HEK293 (cell line): ENCODE measurements around the gene PPIP5K2.

Source experiments
- CTCF ChIA-PET: fragments of 350-600 bp; formaldehyde crosslinking; extraction: SDS; loops from one replicate; lab custom pipeline; 2021; ENCODE audit warnings: antibody characterized with exemption; lab: Yijun Ruan, JAX
- POLR2A ChIA-PET: fragments of 300-600 bp; formaldehyde crosslinking; extraction: SDS; loops from one replicate; lab custom pipeline; 2020; ENCODE audit warnings: antibody characterized with exemption, inconsistent platforms; lab: Yijun Ruan, JAX
- H3K27ac ChIP-seq: fragments of 200-500 bp; sonication (Bioruptor generic); 2 replicates; pipeline ENCODE4 v1.5.1; 2014; ENCODE audit warnings: low read depth, low read length, control low read depth, inconsistent platforms; ENCODE audit errors: extremely low read depth
- H3K36me3 ChIP-seq, 2 experiments: fragments of 200-500 bp in 1 of 2; sonication (Bioruptor generic) in 1 of 2; 1 replicate in 1 of 2; 2 replicates in 1 of 2; pipeline ENCODE4 v1.5.1; 2014 to 2017; ENCODE audit warnings: inconsistent platforms in 2 of 2, low read length in 2 of 2; ENCODE audit not compliant: control insufficient read depth in 2 of 2, insufficient read depth in 1 of 2
- H3K4me1 ChIP-seq: fragments of 200-500 bp; sonication (Bioruptor generic); 2 replicates; pipeline ENCODE4 v1.5.1; 2014; ENCODE audit warnings: mild to moderate bottlenecking, low read length, inconsistent platforms; ENCODE audit not compliant: control insufficient read depth, insufficient read depth
- H3K4me3 ChIP-seq: 2 replicates; pipeline ENCODE4 v1.5.1; 2011; ENCODE audit warnings: low read depth, mild to moderate bottlenecking, control low read depth, low read length, moderate library complexity
- H3K9me3 ChIP-seq: fragments of 200-500 bp; sonication (Bioruptor generic); 2 replicates; pipeline ENCODE4 v1.5.1; 2014; ENCODE audit warnings: low read depth, low read length, inconsistent platforms; ENCODE audit not compliant: control insufficient read depth, insufficient read depth
- KLF9 ChIP-seq: fragments of 450-650 bp; formaldehyde crosslinking; IDR thresholded peaks from 2 replicates; pipeline ENCODE4 v1.5.1; 2016; ENCODE audit warnings: missing biosample characterization, missing genetic modification characterization, low read depth
- MYNN ChIP-seq: fragments of 450-650 bp; formaldehyde crosslinking; IDR thresholded peaks from 2 replicates; pipeline ENCODE4 v1.5.1; 2016; ENCODE audit warnings: missing biosample characterization, missing genetic modification characterization, borderline replicate concordance
- SP7 ChIP-seq: fragments of 450-650 bp; formaldehyde crosslinking; IDR thresholded peaks from 2 replicates; pipeline ENCODE4 v1.5.1; 2016; ENCODE audit warnings: missing biosample characterization, missing genetic modification characterization
- ZBTB21 ChIP-seq: fragments of 450-650 bp; formaldehyde crosslinking; IDR thresholded peaks from 2 replicates; pipeline ENCODE4 v1.5.1; 2017; ENCODE audit warnings: missing biosample characterization, missing genetic modification characterization
- ZFP41 ChIP-seq: fragments of 450-650 bp; formaldehyde crosslinking; IDR thresholded peaks from 2 replicates; pipeline ENCODE4 v1.5.1; 2016; ENCODE audit warnings: missing biosample characterization, missing genetic modification characterization, borderline replicate concordance
- ZIC2 ChIP-seq: fragments of 450-650 bp; formaldehyde crosslinking; IDR thresholded peaks from 2 replicates; pipeline ENCODE4 v1.5.1; 2016; ENCODE audit warnings: missing biosample characterization, missing genetic modification characterization
- ZNF121 ChIP-seq: fragments of 450-650 bp; formaldehyde crosslinking; IDR thresholded peaks from 2 replicates; pipeline ENCODE4 v1.5.1; 2016; ENCODE audit warnings: missing biosample characterization, missing genetic modification characterization
- ZNF16 ChIP-seq: fragments of 450-650 bp; formaldehyde crosslinking; IDR thresholded peaks from 2 replicates; pipeline ENCODE4 v1.5.1; 2016; ENCODE audit warnings: low read depth, missing biosample characterization, missing genetic modification characterization
- ZNF175 ChIP-seq: fragments of 450-650 bp; formaldehyde crosslinking; IDR thresholded peaks from 2 replicates; pipeline ENCODE4 v1.5.1; 2016; ENCODE audit warnings: missing biosample characterization, missing genetic modification characterization
- ZNF214 ChIP-seq: fragments of 450-650 bp; formaldehyde crosslinking; IDR thresholded peaks from 2 replicates; pipeline ENCODE4 v1.5.1; 2017; ENCODE audit warnings: missing biosample characterization, mild to moderate bottlenecking, missing genetic modification characterization, borderline replicate concordance
- ZNF292 ChIP-seq: fragments of 450-650 bp; formaldehyde crosslinking; IDR thresholded peaks from 2 replicates; pipeline ENCODE4 v1.5.1; 2016; ENCODE audit warnings: low read depth, missing biosample characterization, missing genetic modification characterization, borderline replicate concordance
- ZNF311 ChIP-seq: fragments of 450-650 bp; formaldehyde crosslinking; IDR thresholded peaks from 2 replicates; pipeline ENCODE4 v1.5.1; 2017; ENCODE audit warnings: missing biosample characterization, missing genetic modification characterization, borderline replicate concordance
- ZNF341 ChIP-seq: fragments of 450-650 bp; formaldehyde crosslinking; IDR thresholded peaks from 2 replicates; pipeline ENCODE4; 2016; ENCODE audit warnings: low read depth, missing biosample characterization, missing genetic modification characterization
- ZNF394 ChIP-seq: fragments of 450-650 bp; formaldehyde crosslinking; IDR thresholded peaks from 2 replicates; pipeline ENCODE4 v1.5.1; 2016; ENCODE audit warnings: missing biosample characterization, missing genetic modification characterization, mild to moderate bottlenecking, moderate library complexity, borderline replicate concordance
- ZNF558 ChIP-seq: fragments of 450-650 bp; formaldehyde crosslinking; IDR thresholded peaks from 2 replicates; pipeline ENCODE4 v1.5.1; 2016; ENCODE audit warnings: missing biosample characterization, missing genetic modification characterization
- ZNF600 ChIP-seq: fragments of 450-650 bp; formaldehyde crosslinking; IDR thresholded peaks from 2 replicates; pipeline ENCODE4 v1.5.1; 2016; ENCODE audit warnings: missing biosample characterization, missing genetic modification characterization
- ZNF610 ChIP-seq: fragments of 450-650 bp; formaldehyde crosslinking; IDR thresholded peaks from 2 replicates; pipeline ENCODE4 v1.5.1; 2016; ENCODE audit warnings: missing biosample characterization, missing genetic modification characterization, borderline replicate concordance
- ZNF623 ChIP-seq: fragments of 450-650 bp; formaldehyde crosslinking; IDR thresholded peaks from 2 replicates; pipeline ENCODE4 v1.5.1; 2016; ENCODE audit warnings: missing biosample characterization, missing genetic modification characterization
- ZNF660 ChIP-seq: fragments of 450-650 bp; IDR thresholded peaks from 2 replicates; pipeline ENCODE4 v1.5.1; 2018; ENCODE audit warnings: missing biosample characterization, mild to moderate bottlenecking, missing genetic modification characterization
- ZNF677 ChIP-seq: fragments of 450-650 bp; IDR thresholded peaks from 2 replicates; pipeline ENCODE4 v1.5.0; 2018; ENCODE audit warnings: missing biosample characterization, mild to moderate bottlenecking, missing genetic modification characterization, moderate library complexity
- ZNF776 ChIP-seq: fragments of 450-650 bp; formaldehyde crosslinking; IDR thresholded peaks from 2 replicates; pipeline ENCODE4 v1.5.0; 2017; ENCODE audit warnings: missing biosample characterization, missing genetic modification characterization, borderline replicate concordance
- ZNF791 ChIP-seq: fragments of 450-650 bp; formaldehyde crosslinking; IDR thresholded peaks from 2 replicates; pipeline ENCODE4 v1.5.1; 2016; ENCODE audit warnings: missing biosample characterization, missing genetic modification characterization
- TF ChIP-seq, protein P1 (sequence below): fragments of 450-650 bp; formaldehyde crosslinking; IDR thresholded peaks from 2 replicates; pipeline ENCODE4 v1.5.1; 2016; ENCODE audit warnings: missing biosample characterization, missing genetic modification characterization

PPIP5K2 gene

GRCh38 chr5:103178167-103178566 is 58.1 kb downstream of the PPIP5K2 start:
- no peak overlapping the region for H3K27ac ChIP-seq
- no peaks in the 10 kb centered on the region for H3K4me1 ChIP-seq
- ChIA-PET POLR2A (no interaction called here), CTCF (interaction anchor here (1.1 kb wide), 1 partner anchor 13 kb away, joined by 3 read pairs; no protein-coding TSS in a partner anchor)
- no peaks in the 10 kb centered on the region for H3K9me3 ChIP-seq
- H3K36me3 ChIP-seq = peaks cover 5 to 9% of the 10 kb centered on the region in 2 experiments
- no peak overlapping the region for H3K4me3 ChIP-seq
- no peak for TF ChIP-seq ZFP41 (tag by site-specific recombination)
- TF ChIP-seq ZNF292 (tag by site-specific recombination) = no peak
- no peak for TF ChIP-seq SP7 (tag by site-specific recombination)
- no peak for TF ChIP-seq ZNF776 (tag by site-specific recombination)
- no peak for TF ChIP-seq KLF9 (tag by site-specific recombination)

DNA sequence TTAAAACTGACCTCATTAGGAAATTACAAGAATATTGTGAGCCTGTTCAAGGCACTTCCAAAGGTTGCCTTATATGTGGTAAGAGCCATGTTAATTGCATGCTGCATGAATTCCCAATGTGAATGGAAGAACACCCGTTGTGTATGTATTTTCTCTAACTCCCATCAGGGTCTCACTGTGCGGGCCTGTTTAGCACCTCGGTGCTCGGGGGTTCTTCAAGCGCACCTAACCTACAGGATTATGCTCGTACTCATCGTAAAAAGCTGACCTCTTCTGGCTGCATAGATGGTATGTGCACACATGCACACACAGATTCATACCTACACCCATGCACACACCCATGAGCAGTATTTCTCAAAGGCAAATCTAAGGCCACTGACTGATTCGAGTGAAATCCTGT is 66.1 kb downstream of the PPIP5K2 start:
- Histone ChIP-seq H3K4me1 (no peaks in the 10 kb centered on the region), H3K4me3 (no peak overlapping the region), H3K27ac (no peak overlapping the region), H3K9me3 (no peaks in the 10 kb centered on the region), H3K36me3 (peaks cover 8 to 16% of the 10 kb centered on the region in 2 experiments)
- CTCF ChIA-PET = no interaction called here
- TF ChIP-seq ZNF121 (tag by site-specific recombination) = peak; percentile 73
- no peak for TF ChIP-seq ZBTB21 (tag by site-specific recombination)
- POLR2A ChIA-PET = no interaction called here

DNA sequence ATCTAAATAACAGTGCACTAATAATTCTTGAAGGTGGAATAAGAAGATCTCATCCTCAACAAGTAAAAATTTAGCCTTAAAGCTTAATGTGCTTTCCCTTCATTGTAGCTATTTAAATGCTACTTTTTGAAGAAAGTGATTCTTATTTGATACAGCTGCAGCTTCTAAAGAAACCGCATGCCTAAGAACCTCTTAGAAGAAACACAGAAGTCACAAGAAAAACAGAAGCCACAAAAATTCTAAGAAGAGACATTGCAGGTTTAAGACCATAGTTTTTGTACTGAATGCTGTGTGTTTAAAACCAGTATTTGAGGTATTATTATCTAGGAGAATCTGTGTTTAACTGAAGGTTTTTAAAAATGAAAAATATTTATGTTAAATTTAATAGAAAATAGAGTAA is 68.3 kb downstream of the PPIP5K2 start:
- CTCF ChIA-PET = no interaction called here
- Histone ChIP-seq H3K4me1 (no peaks in the 10 kb centered on the region), H3K27ac (no peak overlapping the region), H3K9me3 (no peaks in the 10 kb centered on the region), H3K4me3 (no peak overlapping the region), H3K36me3 (peaks cover 5 to 10% of the 10 kb centered on the region in 2 experiments; a peak in 2 of 3 replicates)
- no peak for TF ChIP-seq ZNF175 (tag by site-specific recombination)
- no peak for TF ChIP-seq MYNN (tag by site-specific recombination)
- TF ChIP-seq ZNF677 (tag by site-specific recombination) = no peak
- no peak for TF ChIP-seq ZNF311 (tag by site-specific recombination)
- TF ChIP-seq ZNF341 (tag by site-specific recombination) = no peak
- no peak for TF ChIP-seq ZNF600 (tag by site-specific recombination)
- TF ChIP-seq ZNF558 (tag by site-specific recombination) = no peak
- TF ChIP-seq ZNF394 = no peak
- no peak for TF ChIP-seq ZNF791 (tag by site-specific recombination)
- no peak for TF ChIP-seq ZNF16 (tag by site-specific recombination)
- TF ChIP-seq ZNF660 (tag by site-specific recombination) = no peak
- TF ChIP-seq KLF9 (tag by site-specific recombination) = no peak
- no peak for TF ChIP-seq ZNF610 (tag by site-specific recombination)
- TF ChIP-seq, protein P1, sequence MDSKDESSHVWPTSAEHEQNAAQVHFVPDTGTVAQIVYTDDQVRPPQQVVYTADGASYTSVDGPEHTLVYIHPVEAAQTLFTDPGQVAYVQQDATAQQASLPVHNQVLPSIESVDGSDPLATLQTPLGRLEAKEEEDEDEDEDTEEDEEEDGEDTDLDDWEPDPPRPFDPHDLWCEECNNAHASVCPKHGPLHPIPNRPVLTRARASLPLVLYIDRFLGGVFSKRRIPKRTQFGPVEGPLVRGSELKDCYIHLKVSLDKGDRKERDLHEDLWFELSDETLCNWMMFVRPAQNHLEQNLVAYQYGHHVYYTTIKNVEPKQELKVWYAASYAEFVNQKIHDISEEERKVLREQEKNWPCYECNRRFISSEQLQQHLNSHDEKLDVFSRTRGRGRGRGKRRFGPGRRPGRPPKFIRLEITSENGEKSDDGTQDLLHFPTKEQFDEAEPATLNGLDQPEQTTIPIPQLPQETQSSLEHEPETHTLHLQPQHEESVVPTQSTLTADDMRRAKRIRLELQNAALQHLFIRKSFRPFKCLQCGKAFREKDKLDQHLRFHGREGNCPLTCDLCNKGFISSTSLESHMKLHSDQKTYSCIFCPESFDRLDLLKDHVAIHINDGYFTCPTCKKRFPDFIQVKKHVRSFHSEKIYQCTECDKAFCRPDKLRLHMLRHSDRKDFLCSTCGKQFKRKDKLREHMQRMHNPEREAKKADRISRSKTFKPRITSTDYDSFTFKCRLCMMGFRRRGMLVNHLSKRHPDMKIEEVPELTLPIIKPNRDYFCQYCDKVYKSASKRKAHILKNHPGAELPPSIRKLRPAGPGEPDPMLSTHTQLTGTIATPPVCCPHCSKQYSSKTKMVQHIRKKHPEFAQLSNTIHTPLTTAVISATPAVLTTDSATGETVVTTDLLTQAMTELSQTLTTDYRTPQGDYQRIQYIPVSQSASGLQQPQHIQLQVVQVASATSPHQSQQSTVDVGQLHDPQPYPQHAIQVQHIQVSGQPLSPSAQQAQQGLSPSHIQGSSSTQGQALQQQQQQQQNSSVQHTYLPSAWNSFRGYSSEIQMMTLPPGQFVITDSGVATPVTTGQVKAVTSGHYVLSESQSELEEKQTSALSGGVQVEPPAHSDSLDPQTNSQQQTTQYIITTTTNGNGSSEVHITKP (tag by site-specific recombination) = no peak
- TF ChIP-seq ZIC2 (tag by site-specific recombination) = no peak
- no peak for TF ChIP-seq ZNF623
- no peak for TF ChIP-seq ZNF214 (tag by site-specific recombination)
- POLR2A ChIA-PET = no interaction called here
